NB4 (cell line): ENCODE measurements around the gene STUM.
A peak's percentile ranks its signal among the peaks of the same experiment; 100 is the strongest.

Source experiments
- DNase-seq: peaks from one replicate; pipeline ENCODE4 v3.0.0; 2010; ENCODE audit warnings: low read depth
- H3K4me3 ChIP-seq: one replicate; pipeline ENCODE4 v1.5.1; 2011; ENCODE audit warnings: mild to moderate bottlenecking, low read depth, low read length, moderate library complexity
- CTCF ChIP-seq: IDR thresholded peaks from one replicate; pipeline ENCODE4 v1.5.1; 2012; ENCODE audit warnings: low read depth, low read length
- MAX ChIP-seq: IDR thresholded peaks from 2 replicates; pipeline ENCODE4 v1.6.1; 2011; ENCODE audit warnings: low read depth, low read length
- MYC ChIP-seq: IDR thresholded peaks from 2 replicates; pipeline ENCODE4 v1.6.1; 2011; ENCODE audit warnings: low read depth, low read length
- POLR2A ChIP-seq: IDR thresholded peaks from 2 replicates; pipeline ENCODE4 v1.6.1; 2011; ENCODE audit warnings: mild to moderate bottlenecking; ENCODE audit not compliant: insufficient read length; ENCODE audit errors: extremely low read depth

The STUM gene

GRCh38 chr1:226524547-226524946 lies 24.0 kb upstream of the STUM start:
- no peak overlapping the region for H3K4me3 ChIP-seq
- TF ChIP-seq POLR2A (no peak), CTCF (no peak), MYC (no peak), MAX (no peak)
- DNase-seq, result no peak

- no peak for TF ChIP-seq MAX
- TF ChIP-seq MYC, result no peak
- no peak for TF ChIP-seq POLR2A
- TF ChIP-seq CTCF, result no peak
- peak; percentile 11 for DNase-seq
- H3K4me3 ChIP-seq, result no peak overlapping the region
Observed at GRCh38 chr1:226525750-226526149, 22.8 kb upstream of the STUM start.

- no peak overlapping the region for H3K4me3 ChIP-seq
- TF ChIP-seq CTCF (no peak), MYC (no peak), POLR2A (no peak), MAX (no peak)
- DNase-seq, result no peak
Observed at GRCh38 chr1:226526801-226527595, 21.6 kb upstream of the STUM start.

GRCh38 chr1:226529891-226530290 lies 18.7 kb upstream of the STUM start:
- TF ChIP-seq MYC (no peak), CTCF (no peak), MAX (no peak), POLR2A (no peak)
- DNase-seq, result no peak

GRCh38 chr1:226530591-226530990 lies 18.0 kb upstream of the STUM start:
- no peak overlapping the region for H3K4me3 ChIP-seq
- TF ChIP-seq POLR2A (no peak), MYC (no peak), MAX (no peak), CTCF (no peak)
- no peak for DNase-seq

More at GRCh38 chr1:226529891-226530290, 18.7 kb upstream of the STUM start:
- H3K4me3 ChIP-seq, result no peak overlapping the region
